Left forelimb (tissue), 1 donor: Measurements from ENCODE around the gene SLC26A5.

ENCODE experiments used
- DNase-seq: peaks from one replicate; pipeline ENCODE4 v3.0.0-alpha.2; 2018; ENCODE audit warnings: low spot score

Gene SLC26A5

DNA sequence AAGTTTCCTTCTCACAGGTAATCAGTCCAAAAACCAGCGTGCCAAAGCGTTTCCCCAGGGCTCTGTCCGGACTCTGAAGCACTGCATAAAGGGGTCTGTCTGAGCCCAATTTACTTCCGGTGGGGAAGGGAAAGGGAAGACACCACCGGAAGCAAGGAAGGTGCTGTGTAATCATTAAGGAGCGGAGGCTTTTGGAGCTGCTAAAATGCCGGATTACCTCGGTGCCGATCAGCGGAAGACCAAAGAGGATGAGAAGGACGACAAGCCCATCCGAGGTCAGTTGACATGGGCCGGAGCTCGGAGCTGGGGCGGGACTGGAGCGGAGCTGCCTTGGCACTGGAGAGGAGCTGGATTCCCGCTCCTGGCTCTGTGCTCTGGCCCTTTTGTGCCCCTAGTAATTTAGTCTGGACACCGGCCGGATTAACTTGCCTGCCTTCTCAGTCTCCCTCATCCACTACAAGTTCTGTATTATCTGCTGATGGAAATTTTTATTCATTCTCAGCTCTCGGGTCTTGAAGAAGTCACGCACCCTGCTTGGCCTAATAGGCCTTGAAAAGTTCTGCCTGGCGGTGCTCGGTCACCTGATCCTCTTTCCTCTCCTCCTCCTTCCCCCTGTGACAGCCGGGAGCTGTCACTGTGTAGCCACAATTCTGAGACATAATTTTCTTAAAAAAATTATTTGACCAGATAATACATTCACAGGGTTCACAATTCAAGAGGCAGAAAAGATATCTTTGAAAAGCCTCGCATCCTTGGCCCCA is 98.3 kb downstream of the SLC26A5 start, which contains the start of gene PSMC2:
Gene PSMC2, plus strand, starts transcription at position 137 of the 761 bp plus-strand sequence. Its CDS starts 69 bp downstream, at position 206.
- peak; percentile 89 for DNase-seq

DNA sequence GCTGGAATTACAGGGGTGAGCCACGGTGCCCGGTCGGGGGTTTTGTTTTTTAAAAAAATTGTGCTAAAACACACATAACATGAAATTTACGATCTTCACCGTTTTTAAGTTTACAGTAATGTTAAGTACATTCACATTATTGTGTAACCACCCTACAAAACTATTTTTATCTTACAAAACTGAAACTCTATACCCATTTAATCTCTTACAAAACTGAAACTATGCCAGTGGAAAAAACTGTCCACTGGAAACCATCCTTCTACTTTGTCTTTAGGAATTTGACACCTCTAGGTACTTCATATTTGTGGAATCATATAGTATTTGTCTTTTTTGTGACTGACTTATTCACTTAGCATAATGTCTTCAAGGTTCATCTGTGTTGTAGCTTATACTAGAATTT is 99.6 kb downstream of the SLC26A5 start:
- no peak for DNase-seq

DNA sequence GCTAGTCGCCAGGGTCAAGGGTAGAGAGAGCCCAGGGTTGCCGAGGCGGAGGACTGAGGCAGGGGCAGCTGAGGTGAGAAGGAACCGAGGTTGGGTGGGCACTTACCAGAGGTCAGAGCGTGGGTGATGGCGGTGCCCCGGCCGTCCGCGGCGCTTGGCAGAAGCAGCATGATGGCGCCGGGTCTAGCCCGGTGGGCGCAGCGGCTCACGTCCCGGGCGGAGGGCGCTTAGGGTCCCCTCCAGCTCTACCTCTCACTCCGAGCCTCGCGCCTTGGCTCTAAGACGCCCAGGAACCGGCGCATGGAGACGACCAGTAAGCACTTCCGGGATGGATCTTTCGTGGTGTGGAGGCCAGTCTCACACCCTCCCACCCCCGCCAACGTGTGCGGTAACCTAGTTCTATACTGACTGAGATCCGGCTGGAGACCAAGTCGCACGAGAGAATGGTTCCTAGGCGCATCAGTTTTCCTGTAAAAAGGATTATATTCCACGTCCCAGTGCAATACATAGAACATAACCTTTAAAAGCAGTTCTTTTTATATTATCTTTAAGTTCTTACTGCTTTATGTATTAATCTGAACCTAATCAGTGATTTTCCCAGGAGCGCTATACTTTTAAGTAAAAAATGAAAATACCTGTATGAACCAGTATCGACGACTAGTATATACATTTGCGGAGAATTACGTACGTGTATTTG is 101.4 kb downstream of the SLC26A5 start, which contains the start of gene DNAJC2:
Gene DNAJC2, minus strand, starts transcription at position 315 of the 697 bp plus-strand sequence. Its CDS starts 145 bp downstream, at position 170.
- peak; percentile 91 for DNase-seq

DNA sequence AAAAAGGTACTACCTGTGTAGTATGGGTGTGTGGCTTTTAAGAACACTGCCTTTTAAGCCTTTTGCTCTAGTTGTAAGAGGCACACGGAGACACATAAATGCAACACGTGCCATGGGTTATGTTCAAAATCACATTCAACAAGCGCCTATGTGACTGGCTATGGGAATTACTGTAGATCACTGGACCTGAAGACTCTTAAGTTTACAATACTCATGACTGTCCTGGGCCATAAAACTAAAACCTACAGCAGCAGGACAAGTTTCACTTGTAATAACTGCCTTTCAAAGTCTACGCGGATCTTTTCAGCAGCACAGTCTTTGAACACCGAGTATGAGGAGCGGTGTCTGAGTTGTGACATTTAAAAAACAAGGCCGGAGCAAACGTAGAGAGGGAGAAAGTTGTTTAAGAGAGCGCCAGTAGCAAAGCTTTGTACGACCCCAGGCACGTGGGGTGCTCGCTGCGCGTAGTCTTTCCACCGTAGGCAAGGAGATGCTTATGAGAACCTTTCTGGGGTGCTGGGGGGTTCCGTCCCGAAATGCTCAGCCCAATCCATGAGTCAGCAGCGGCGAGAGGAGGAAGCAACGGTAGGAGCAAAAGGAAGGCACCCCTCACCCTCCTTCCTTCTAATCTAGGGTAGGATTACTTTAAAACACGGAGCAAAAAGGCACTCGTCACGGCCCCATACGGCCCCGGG is 102.1 kb downstream of the SLC26A5 start:
- DNase-seq = no peak

DNA sequence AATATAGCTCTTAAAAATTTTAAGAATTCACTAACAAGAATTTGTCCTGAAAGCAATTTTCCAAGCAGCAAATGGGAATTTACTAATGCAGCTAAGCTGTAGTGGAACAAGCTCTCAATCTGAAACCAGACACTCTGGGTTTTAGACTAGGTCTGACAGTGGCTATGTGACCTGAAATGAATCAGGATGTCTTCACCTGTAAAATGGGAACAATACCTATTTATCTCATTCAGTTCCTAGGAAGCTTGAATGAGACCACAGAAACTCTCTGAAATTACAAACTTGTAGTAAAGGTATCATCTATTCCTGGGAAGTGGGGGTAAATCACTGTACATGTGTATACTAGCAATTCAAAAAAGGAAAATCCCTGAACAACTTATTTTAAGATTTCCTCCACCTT is 102.7 kb downstream of the SLC26A5 start:
- no peak for DNase-seq

DNA sequence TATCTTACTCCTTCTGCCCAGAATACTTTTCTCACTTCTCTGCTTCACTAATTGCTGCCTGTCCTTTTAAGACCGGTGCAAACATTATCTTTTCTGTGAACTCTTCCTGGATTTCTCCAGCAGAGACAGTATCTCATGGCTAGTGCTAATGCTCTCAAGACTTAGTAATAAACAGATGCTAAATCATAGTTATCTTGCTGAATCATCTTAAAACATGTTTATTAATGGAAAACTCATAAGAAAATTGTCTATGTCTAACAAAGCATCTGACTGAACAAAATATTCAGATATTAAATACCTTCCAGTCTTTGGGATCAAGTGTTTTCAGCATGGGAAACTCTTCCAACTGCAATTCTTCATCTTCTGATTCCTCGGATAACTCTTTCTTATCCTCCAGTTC is 104.5 kb downstream of the SLC26A5 start:
- DNase-seq = no peak

DNA sequence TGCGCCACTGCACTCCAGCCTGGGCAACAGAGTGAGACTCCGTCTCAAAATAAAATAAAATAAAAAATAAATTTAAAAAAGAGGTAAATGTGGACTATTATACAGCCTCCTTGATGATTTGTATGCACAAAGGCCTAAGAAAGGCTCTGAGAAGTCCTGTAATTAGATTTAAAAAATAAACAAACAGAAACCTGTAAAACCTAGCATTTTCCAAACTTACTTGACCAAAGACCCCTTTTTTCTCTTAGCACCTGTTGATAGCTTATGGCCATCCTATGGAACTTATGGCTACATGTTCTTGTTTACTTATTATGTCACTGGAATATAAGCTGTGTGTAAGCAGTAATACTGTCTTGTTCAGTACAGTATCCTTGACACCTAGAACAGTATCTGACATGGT is 107.1 kb downstream of the SLC26A5 start:
- DNase-seq = no peak

DNA sequence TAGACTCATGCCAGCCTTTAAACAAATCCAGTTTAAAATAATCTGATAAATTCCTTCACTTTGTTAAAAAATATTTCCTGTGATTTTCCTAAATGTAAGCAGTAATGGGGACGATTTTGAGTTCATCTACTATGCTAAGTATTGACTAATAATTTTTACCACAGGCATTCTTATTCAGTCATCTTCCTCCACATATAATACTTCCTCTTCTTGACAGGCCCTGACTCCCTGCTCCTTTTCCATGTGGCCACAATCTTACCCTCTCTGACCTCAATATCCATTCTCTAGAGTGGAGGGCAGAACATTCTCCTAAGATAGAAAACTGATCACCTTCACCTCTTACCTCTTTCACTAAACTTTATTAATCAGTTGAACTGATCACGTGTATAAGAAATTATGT is 109.2 kb downstream of the SLC26A5 start:
- DNase-seq = no peak

DNA sequence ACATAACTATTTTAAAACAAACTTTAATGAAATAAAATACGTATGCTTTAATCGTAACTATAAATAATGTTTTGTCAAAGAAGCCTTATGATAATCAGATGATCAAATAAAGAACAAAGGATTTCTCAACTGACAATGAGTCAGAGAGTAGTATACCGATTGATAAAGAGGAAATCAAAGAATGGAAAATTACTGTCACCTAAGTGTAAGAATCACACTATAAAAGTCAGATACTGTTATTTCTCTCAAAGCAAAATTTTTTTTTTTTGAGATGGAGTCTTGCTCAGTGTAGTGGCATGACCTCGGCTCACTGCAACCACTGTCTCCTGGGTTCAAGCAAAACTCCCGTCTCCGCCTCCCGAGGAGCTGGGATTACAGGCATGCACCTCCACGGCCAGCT is 120.3 kb downstream of the SLC26A5 start:
- no peak for DNase-seq
